ENCODE data around the gene PTGS2.

Gene PTGS2

GRCh38 chr1:186634511-186634910 lies 45.7 kb downstream of the PTGS2 start:
- Histone ChIP-seq H3K27me3 (ENCODE audit: insufficient read depth, insufficient read length) (no peaks in the 10 kb centered on the region), H3K36me3 (ENCODE audit: insufficient read depth, insufficient read length, low read length) (no peaks in the 10 kb centered on the region), H3K4me3 (ENCODE audit: insufficient read length, low read depth) (no peak overlapping the region), H3K9ac (ENCODE audit: insufficient read length, low read depth) (no peak overlapping the region), H3K9me3 (ENCODE audit: insufficient read depth, low read length) (no peaks in the 10 kb centered on the region), H3K4me1 (ENCODE audit: insufficient read depth, insufficient read length) (no peaks in the 10 kb centered on the region)
- no peak for TF ChIP-seq ZNF274 (IDR thresholded peaks at IDR 0.05; ENCODE audit: low read depth, low read length)
- TF ChIP-seq YY1 (IDR thresholded peaks at IDR 0.05; ENCODE audit: insufficient read depth, insufficient read length), result no peak
- TF ChIP-seq SUZ12 (IDR thresholded peaks at IDR 0.05; ENCODE audit: extremely low read depth, insufficient read depth, insufficient read length), result no peak
- DNase-seq (ENCODE audit: low read depth, low spot score), result no peak

GRCh38 chr1:186633116-186633515 lies 47.1 kb downstream of the PTGS2 start:
- TF ChIP-seq ZNF274 (IDR thresholded peaks at IDR 0.05; ENCODE audit: low read depth, low read length), result no peak
- no peak for TF ChIP-seq SUZ12 (IDR thresholded peaks at IDR 0.05; ENCODE audit: extremely low read depth, insufficient read depth, insufficient read length)
- no peak for TF ChIP-seq YY1 (IDR thresholded peaks at IDR 0.05; ENCODE audit: insufficient read depth, insufficient read length)
- Histone ChIP-seq H3K27me3 (ENCODE audit: insufficient read depth, insufficient read length) (no peaks in the 10 kb centered on the region), H3K4me1 (ENCODE audit: insufficient read depth, insufficient read length) (no peaks in the 10 kb centered on the region), H3K9ac (ENCODE audit: insufficient read length, low read depth) (no peak overlapping the region), H3K4me3 (ENCODE audit: insufficient read length, low read depth) (no peak overlapping the region), H3K9me3 (ENCODE audit: insufficient read depth, low read length) (no peaks in the 10 kb centered on the region), H3K36me3 (ENCODE audit: insufficient read depth, insufficient read length, low read length) (no peaks in the 10 kb centered on the region)
- DNase-seq (ENCODE audit: low read depth, low spot score), result no peak

- H3K36me3 ChIP-seq (ENCODE audit: insufficient read depth, insufficient read length, low read length), result no peaks in the 10 kb centered on the region
- H3K27me3 ChIP-seq (ENCODE audit: insufficient read depth, insufficient read length), result no peaks in the 10 kb centered on the region
- H3K4me3 ChIP-seq (ENCODE audit: insufficient read length, low read depth), result no peak overlapping the region
- DNase-seq (ENCODE audit: low read depth, low spot score), result no peak
- no peak overlapping the region for H3K9ac ChIP-seq (ENCODE audit: insufficient read length, low read depth)
- H3K9me3 ChIP-seq (ENCODE audit: insufficient read depth, low read length), result no peaks in the 10 kb centered on the region
- TF ChIP-seq ZNF274 (IDR thresholded peaks at IDR 0.05; ENCODE audit: low read depth, low read length), result no peak
- no peaks in the 10 kb centered on the region for H3K4me1 ChIP-seq (ENCODE audit: insufficient read depth, insufficient read length)
Measured at GRCh38 chr1:186629341-186629740, 50.9 kb downstream of the PTGS2 start.

GRCh38 chr1:186628910-186629309 lies 51.3 kb downstream of the PTGS2 start:
- DNase-seq (ENCODE audit: low read depth, low spot score), result no peak

GRCh38 chr1:186627019-186627418 lies 53.2 kb downstream of the PTGS2 start:
- Histone ChIP-seq H3K4me1 (ENCODE audit: insufficient read depth, insufficient read length) (no peaks in the 10 kb centered on the region), H3K4me3 (ENCODE audit: insufficient read length, low read depth) (no peak overlapping the region), H3K27me3 (ENCODE audit: insufficient read depth, insufficient read length) (no peaks in the 10 kb centered on the region), H3K36me3 (ENCODE audit: insufficient read depth, insufficient read length, low read length) (no peaks in the 10 kb centered on the region), H3K9me3 (ENCODE audit: insufficient read depth, low read length) (no peaks in the 10 kb centered on the region), H3K9ac (ENCODE audit: insufficient read length, low read depth) (no peak overlapping the region)
- TF ChIP-seq ZNF274 (IDR thresholded peaks at IDR 0.05; ENCODE audit: low read depth, low read length), result no peak
- TF ChIP-seq YY1 (IDR thresholded peaks at IDR 0.05; ENCODE audit: insufficient read depth, insufficient read length), result no peak
- TF ChIP-seq SUZ12 (IDR thresholded peaks at IDR 0.05; ENCODE audit: extremely low read depth, insufficient read depth, insufficient read length), result no peak
- DNase-seq (ENCODE audit: low read depth, low spot score), result no peak

More at GRCh38 chr1:186628910-186629309, 51.3 kb downstream of the PTGS2 start:
- Histone ChIP-seq H3K4me1 (ENCODE audit: insufficient read depth, insufficient read length) (no peaks in the 10 kb centered on the region), H3K9me3 (ENCODE audit: insufficient read depth, low read length) (no peaks in the 10 kb centered on the region), H3K4me3 (ENCODE audit: insufficient read length, low read depth) (no peak overlapping the region), H3K27me3 (ENCODE audit: insufficient read depth, insufficient read length) (no peaks in the 10 kb centered on the region), H3K9ac (ENCODE audit: insufficient read length, low read depth) (no peak overlapping the region), H3K36me3 (ENCODE audit: insufficient read depth, insufficient read length, low read length) (no peaks in the 10 kb centered on the region)
- no peak for TF ChIP-seq ZNF274 (IDR thresholded peaks at IDR 0.05; ENCODE audit: low read depth, low read length)
- TF ChIP-seq SUZ12 (IDR thresholded peaks at IDR 0.05; ENCODE audit: extremely low read depth, insufficient read depth, insufficient read length), result no peak
- TF ChIP-seq YY1 (IDR thresholded peaks at IDR 0.05; ENCODE audit: insufficient read depth, insufficient read length), result no peak

GRCh38 chr1:186626356-186626932 lies 53.8 kb downstream of the PTGS2 start:
- Histone ChIP-seq H3K9ac (ENCODE audit: insufficient read length, low read depth) (no peak overlapping the region), H3K4me3 (ENCODE audit: insufficient read length, low read depth) (no peak overlapping the region), H3K36me3 (ENCODE audit: insufficient read depth, insufficient read length, low read length) (no peaks in the 10 kb centered on the region), H3K27me3 (ENCODE audit: insufficient read depth, insufficient read length) (no peaks in the 10 kb centered on the region), H3K9me3 (ENCODE audit: insufficient read depth, low read length) (no peaks in the 10 kb centered on the region), H3K4me1 (ENCODE audit: insufficient read depth, insufficient read length) (no peaks in the 10 kb centered on the region)
- TF ChIP-seq SUZ12 (IDR thresholded peaks at IDR 0.05; ENCODE audit: extremely low read depth, insufficient read depth, insufficient read length) (no peak), YY1 (IDR thresholded peaks at IDR 0.05; ENCODE audit: insufficient read depth, insufficient read length) (no peak), ZNF274 (IDR thresholded peaks at IDR 0.05; ENCODE audit: low read depth, low read length) (no peak)
- DNase-seq (ENCODE audit: low read depth, low spot score), result no peak

- Histone ChIP-seq H3K4me3 (ENCODE audit: insufficient read length, low read depth) (no peak overlapping the region), H3K9ac (ENCODE audit: insufficient read length, low read depth) (no peak overlapping the region), H3K4me1 (ENCODE audit: insufficient read depth, insufficient read length) (no peaks in the 10 kb centered on the region), H3K9me3 (ENCODE audit: insufficient read depth, low read length) (no peaks in the 10 kb centered on the region), H3K27me3 (ENCODE audit: insufficient read depth, insufficient read length) (no peaks in the 10 kb centered on the region), H3K36me3 (ENCODE audit: insufficient read depth, insufficient read length, low read length) (no peaks in the 10 kb centered on the region)
- no peak for TF ChIP-seq SUZ12 (IDR thresholded peaks at IDR 0.05; ENCODE audit: extremely low read depth, insufficient read depth, insufficient read length)
- no peak for TF ChIP-seq ZNF274 (IDR thresholded peaks at IDR 0.05; ENCODE audit: low read depth, low read length)
- TF ChIP-seq YY1 (IDR thresholded peaks at IDR 0.05; ENCODE audit: insufficient read depth, insufficient read length), result no peak
- no peak for DNase-seq (ENCODE audit: low read depth, low spot score)
Measured at GRCh38 chr1:186623551-186623950, 56.7 kb downstream of the PTGS2 start.

Measured in NT2/D1 (cell line).